ACHN (cell line): ENCODE measurements around the gene POMT1.
A peak's percentile ranks its signal among the peaks of the same experiment; 100 is the strongest.

Source experiments
- DNase-seq: peaks from one replicate; pipeline ENCODE4 v3.0.0-alpha.2; 2015
- in situ Hi-C: cut with HindIII; loops from 2 replicates; pipeline ENCODE4 v1.10.0; 2017; ENCODE audit warnings: low sequenced_read_pairs, low pct_ligation_motif_present, low pct_unique_long_range_greater_than_20kb

The POMT1 gene

GRCh38 chr9:131562032-131562959 is 59.6 kb downstream of the POMT1 start:
- in situ Hi-C loops = no loop called here
- peak; percentile 6 for DNase-seq

- no peak for DNase-seq
- in situ Hi-C loops = no loop called here
These were observed 62.7 kb downstream of the POMT1 start for GRCh38 chr9:131565369-131565768.

GRCh38 chr9:131566158-131566557 is 63.4 kb downstream of the POMT1 start:
- in situ Hi-C loops = no loop called here
- no peak for DNase-seq

- DNase-seq = no peak
- in situ Hi-C loops = no loop called here
These were observed 65.2 kb downstream of the POMT1 start for GRCh38 chr9:131567910-131568309.
